WTC11 (cell line): ENCODE results near the gene ACOXL. TPM values are rescaled to one million over a fixed set of nuclear protein-coding genes. Genes with fewer than 3 reads are reported as not detected.

Experiments used
- ATAC-seq: fragments of 200-7000 bp; cut with Tn5 transposase; 2 replicates; pipeline ENCODE4 v1.10.0; 2021; ENCODE audit warnings: mild to moderate bottlenecking, moderate library complexity
- CTCF ChIA-PET: fragments of 300-600 bp; sonication (Branson Sonifier 250); formaldehyde crosslinking; loops from one replicate; lab custom pipeline; 2021; ENCODE audit warnings: antibody characterized with exemption; lab: Charles Lee
- POLR2A ChIA-PET: fragments of 350-600 bp; sonication (Branson Sonifier 250); formaldehyde crosslinking; loops from one replicate; lab custom pipeline; 2021; ENCODE audit warnings: antibody characterized with exemption; lab: Charles Lee
- DNase-seq: peaks from one replicate; pipeline ENCODE4 v3.0.0; 2021; ENCODE audit warnings: low spot score
- H3K27ac Mint-ChIP-seq: 2 replicates; pipeline ENCODE4 v1.8.0; 2021; ENCODE audit warnings: mixed read lengths
- H3K27me3 Mint-ChIP-seq: 2 replicates; pipeline ENCODE4 v1.8.0; 2021; ENCODE audit warnings: low read depth, mild to moderate bottlenecking, moderate library complexity, mixed read lengths
- H3K36me3 Mint-ChIP-seq: 2 replicates; pipeline ENCODE4 v1.8.0; 2021; ENCODE audit warnings: mixed read lengths
- H3K4me1 Mint-ChIP-seq: 2 replicates; pipeline ENCODE4 v1.8.0; 2022; ENCODE audit warnings: mixed read lengths
- H3K4me3 Mint-ChIP-seq: 2 replicates; pipeline ENCODE4 v1.8.0; 2021; ENCODE audit warnings: mild to moderate bottlenecking, moderate library complexity, mixed read lengths
- H3K9me3 Mint-ChIP-seq: 2 replicates; pipeline ENCODE4 v1.8.0; 2021; ENCODE audit warnings: mixed read lengths
- E2F1 ChIP-seq: sonication (generic); formaldehyde crosslinking; IDR thresholded peaks from 2 replicates; pipeline ENCODE4 v1.8.0; 2022; ENCODE audit warnings: mild to moderate bottlenecking, missing genetic modification reagents
- EMX1 ChIP-seq: fragments of 250-450 bp; sonication (Bioruptor Pico); IDR thresholded peaks from 2 replicates; pipeline ENCODE4 v1.8.0; 2021; ENCODE audit warnings: mild to moderate bottlenecking
- HMGA2 ChIP-seq: fragments of 250-450 bp; sonication (Bioruptor Pico); IDR thresholded peaks from 2 replicates; pipeline ENCODE4 v1.4.0; 2021; ENCODE audit warnings: mild to moderate bottlenecking, moderate library complexity
- IRF2 ChIP-seq: sonication (generic); formaldehyde crosslinking; IDR thresholded peaks from 2 replicates; pipeline ENCODE4 v1.8.0; 2022; ENCODE audit warnings: low read depth, missing genetic modification reagents, borderline replicate concordance
- MAX ChIP-seq: sonication (generic); formaldehyde crosslinking; IDR thresholded peaks from 2 replicates; pipeline ENCODE4 v1.8.0; 2022; ENCODE audit warnings: mild to moderate bottlenecking, missing genetic modification reagents
- MYBL2 ChIP-seq: sonication (generic); formaldehyde crosslinking; IDR thresholded peaks from 2 replicates; pipeline ENCODE4 v1.8.1; 2023; ENCODE audit warnings: mild to moderate bottlenecking, moderate library complexity, missing genetic modification reagents
- NR1H2 ChIP-seq: sonication (generic); formaldehyde crosslinking; IDR thresholded peaks from 2 replicates; pipeline ENCODE4 v1.9.0; 2021; ENCODE audit warnings: mild to moderate bottlenecking, moderate library complexity, missing genetic modification reagents
- NR3C1 ChIP-seq: sonication (generic); formaldehyde crosslinking; conservative IDR thresholded peaks from 2 replicates; pipeline ENCODE4 v1.8.1; 2023; ENCODE audit warnings: low read depth, mild to moderate bottlenecking, missing genetic modification reagents
- PRRX2 ChIP-seq: fragments of 250-450 bp; sonication (Bioruptor Pico); IDR thresholded peaks from 2 replicates; pipeline ENCODE4 v1.8.0; 2021; ENCODE audit warnings: mild to moderate bottlenecking
- SMAD3 ChIP-seq: sonication (generic); formaldehyde crosslinking; IDR thresholded peaks from 2 replicates; pipeline ENCODE4 v1.8.0; 2022; ENCODE audit warnings: missing genetic modification reagents, mild to moderate bottlenecking, borderline replicate concordance
- SOX15 ChIP-seq: fragments of 250-450 bp; sonication (Bioruptor Pico); IDR thresholded peaks from 2 replicates; pipeline ENCODE4 v1.9.0; 2021; ENCODE audit warnings: mild to moderate bottlenecking
- TEAD1 ChIP-seq: sonication (generic); formaldehyde crosslinking; IDR thresholded peaks from 2 replicates; pipeline ENCODE4 v1.8.0; 2022; ENCODE audit warnings: mild to moderate bottlenecking, missing genetic modification reagents
- ZNF138 ChIP-seq: sonication (generic); formaldehyde crosslinking; conservative IDR thresholded peaks from 2 replicates; pipeline ENCODE4 v1.8.1; 2022; ENCODE audit warnings: mild to moderate bottlenecking, moderate library complexity, missing genetic modification reagents
- ZNF317 ChIP-seq: sonication (generic); formaldehyde crosslinking; IDR thresholded peaks from 2 replicates; pipeline ENCODE4 v1.8.1; 2023; ENCODE audit warnings: low read depth, mild to moderate bottlenecking, moderate library complexity, missing genetic modification reagents, borderline replicate concordance
- total RNA-seq: library from RNA; stranded (reverse); gene quantifications from 3 replicates; pipeline ENCODE4 v1.2.3, GENCODE V29; 2021
- TF ChIP-seq, protein P1 (sequence below): sonication (generic); formaldehyde crosslinking; IDR thresholded peaks from 2 replicates; pipeline ENCODE4 v1.8.1; 2022; ENCODE audit warnings: mild to moderate bottlenecking, moderate library complexity, missing genetic modification reagents
- TF ChIP-seq, protein P2 (sequence below): fragments of 250-450 bp; sonication (Bioruptor Pico); IDR thresholded peaks from 2 replicates; pipeline ENCODE4 v1.9.0; 2021; ENCODE audit warnings: moderate library complexity, mild to moderate bottlenecking, inconsistent platforms, borderline replicate concordance
- TF ChIP-seq, protein P3 (sequence below): sonication (generic); formaldehyde crosslinking; conservative IDR thresholded peaks from 2 replicates; pipeline ENCODE4 v1.8.1; 2023; ENCODE audit warnings: mild to moderate bottlenecking, low read depth, missing genetic modification reagents, moderate library complexity
- TF ChIP-seq, protein P4 (sequence below): fragments of 250-450 bp; sonication (Bioruptor Pico); IDR thresholded peaks from 2 replicates; pipeline ENCODE4 v2.1.2; 2022; ENCODE audit warnings: mild to moderate bottlenecking, moderate library complexity
- TF ChIP-seq, protein P5 (sequence below): sonication (generic); formaldehyde crosslinking; IDR thresholded peaks from 2 replicates; pipeline ENCODE4 v1.8.0; 2022; ENCODE audit warnings: mild to moderate bottlenecking, missing genetic modification reagents

The ACOXL gene
- total RNA-seq, 1 experiment from 2014 or later: 14.9 TPM

GRCh38 chr2:111019381-111019780, 287.0 kb downstream of the ACOXL start:
- Mint-ChIP-seq H3K4me3 (no peak overlapping the region), H3K9me3 (peaks cover 6% of the 10 kb centered on the region; the same call in 1 of the 2 replicates)

GRCh38 chr2:111022633-111023032, 290.3 kb downstream of the ACOXL start:
- TF ChIP-seq NR1H2 (CRISPR knock-in tag) (no peak), EMX1 (CRISPR knock-in tag) (no peak), E2F1 (no peak), SMAD3 (CRISPR knock-in tag) (no peak), PRRX2 (no peak)
- TF ChIP-seq, protein P1, sequence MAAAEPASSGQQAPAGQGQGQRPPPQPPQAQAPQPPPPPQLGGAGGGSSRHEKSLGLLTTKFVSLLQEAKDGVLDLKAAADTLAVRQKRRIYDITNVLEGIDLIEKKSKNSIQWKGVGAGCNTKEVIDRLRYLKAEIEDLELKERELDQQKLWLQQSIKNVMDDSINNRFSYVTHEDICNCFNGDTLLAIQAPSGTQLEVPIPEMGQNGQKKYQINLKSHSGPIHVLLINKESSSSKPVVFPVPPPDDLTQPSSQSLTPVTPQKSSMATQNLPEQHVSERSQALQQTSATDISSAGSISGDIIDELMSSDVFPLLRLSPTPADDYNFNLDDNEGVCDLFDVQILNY (CRISPR knock-in tag): no peak
- TF ChIP-seq, protein P2, sequence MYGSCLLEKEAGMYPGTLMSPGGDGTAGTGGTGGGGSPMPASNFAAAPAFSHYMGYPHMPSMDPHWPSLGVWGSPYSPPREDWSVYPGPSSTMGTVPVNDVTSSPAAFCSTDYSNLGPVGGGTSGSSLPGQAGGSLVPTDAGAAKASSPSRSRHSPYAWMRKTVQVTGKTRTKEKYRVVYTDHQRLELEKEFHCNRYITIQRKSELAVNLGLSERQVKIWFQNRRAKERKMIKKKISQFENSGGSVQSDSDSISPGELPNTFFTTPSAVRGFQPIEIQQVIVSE (CRISPR knock-in tag): no peak
- POLR2A ChIA-PET: no interaction called here
- Mint-ChIP-seq H3K9me3 (no peaks in the 10 kb centered on the region), H3K27me3 (no peaks in the 10 kb centered on the region), H3K4me3 (no peak overlapping the region), H3K27ac (no peak overlapping the region), H3K36me3 (no peaks in the 10 kb centered on the region), H3K4me1 (no peaks in the 10 kb centered on the region)
- ATAC-seq (no peak), DNase-seq (no peak)
- CTCF ChIA-PET: no interaction called here

More at GRCh38 chr2:111019381-111019780, 287.0 kb downstream of the ACOXL start:
- H3K36me3 Mint-ChIP-seq: 0 out of 2 replicates have a peak, but pooled peaks cover 5% of the 10 kb centered on the region
- H3K27ac Mint-ChIP-seq: no peak overlapping the region
- DNase-seq (no peak), ATAC-seq (no peak)
- H3K27me3 Mint-ChIP-seq: no peaks in the 10 kb centered on the region
- ChIA-PET POLR2A (no interaction called here), CTCF (no interaction called here)
- H3K4me1 Mint-ChIP-seq: no peaks in the 10 kb centered on the region
- no peak for TF ChIP-seq TEAD1
- TF ChIP-seq, protein P3, sequence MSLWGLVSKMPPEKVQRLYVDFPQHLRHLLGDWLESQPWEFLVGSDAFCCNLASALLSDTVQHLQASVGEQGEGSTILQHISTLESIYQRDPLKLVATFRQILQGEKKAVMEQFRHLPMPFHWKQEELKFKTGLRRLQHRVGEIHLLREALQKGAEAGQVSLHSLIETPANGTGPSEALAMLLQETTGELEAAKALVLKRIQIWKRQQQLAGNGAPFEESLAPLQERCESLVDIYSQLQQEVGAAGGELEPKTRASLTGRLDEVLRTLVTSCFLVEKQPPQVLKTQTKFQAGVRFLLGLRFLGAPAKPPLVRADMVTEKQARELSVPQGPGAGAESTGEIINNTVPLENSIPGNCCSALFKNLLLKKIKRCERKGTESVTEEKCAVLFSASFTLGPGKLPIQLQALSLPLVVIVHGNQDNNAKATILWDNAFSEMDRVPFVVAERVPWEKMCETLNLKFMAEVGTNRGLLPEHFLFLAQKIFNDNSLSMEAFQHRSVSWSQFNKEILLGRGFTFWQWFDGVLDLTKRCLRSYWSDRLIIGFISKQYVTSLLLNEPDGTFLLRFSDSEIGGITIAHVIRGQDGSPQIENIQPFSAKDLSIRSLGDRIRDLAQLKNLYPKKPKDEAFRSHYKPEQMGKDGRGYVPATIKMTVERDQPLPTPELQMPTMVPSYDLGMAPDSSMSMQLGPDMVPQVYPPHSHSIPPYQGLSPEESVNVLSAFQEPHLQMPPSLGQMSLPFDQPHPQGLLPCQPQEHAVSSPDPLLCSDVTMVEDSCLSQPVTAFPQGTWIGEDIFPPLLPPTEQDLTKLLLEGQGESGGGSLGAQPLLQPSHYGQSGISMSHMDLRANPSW (CRISPR knock-in tag): no peak
- no peak for TF ChIP-seq IRF2 (CRISPR knock-in tag)
- no peak for TF ChIP-seq ZNF138 (CRISPR knock-in tag)
- TF ChIP-seq, protein P2 (CRISPR knock-in tag): no peak
- TF ChIP-seq, protein P4, sequence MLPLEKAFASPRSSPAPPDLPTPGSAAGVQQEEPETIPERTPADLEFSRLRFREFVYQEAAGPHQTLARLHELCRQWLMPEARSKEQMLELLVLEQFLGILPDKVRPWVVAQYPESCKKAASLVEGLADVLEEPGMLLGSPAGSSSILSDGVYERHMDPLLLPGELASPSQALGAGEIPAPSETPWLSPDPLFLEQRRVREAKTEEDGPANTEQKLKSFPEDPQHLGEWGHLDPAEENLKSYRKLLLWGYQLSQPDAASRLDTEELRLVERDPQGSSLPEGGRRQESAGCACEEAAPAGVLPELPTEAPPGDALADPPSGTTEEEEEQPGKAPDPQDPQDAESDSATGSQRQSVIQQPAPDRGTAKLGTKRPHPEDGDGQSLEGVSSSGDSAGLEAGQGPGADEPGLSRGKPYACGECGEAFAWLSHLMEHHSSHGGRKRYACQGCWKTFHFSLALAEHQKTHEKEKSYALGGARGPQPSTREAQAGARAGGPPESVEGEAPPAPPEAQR (CRISPR knock-in tag): no peak
- TF ChIP-seq, protein P5, sequence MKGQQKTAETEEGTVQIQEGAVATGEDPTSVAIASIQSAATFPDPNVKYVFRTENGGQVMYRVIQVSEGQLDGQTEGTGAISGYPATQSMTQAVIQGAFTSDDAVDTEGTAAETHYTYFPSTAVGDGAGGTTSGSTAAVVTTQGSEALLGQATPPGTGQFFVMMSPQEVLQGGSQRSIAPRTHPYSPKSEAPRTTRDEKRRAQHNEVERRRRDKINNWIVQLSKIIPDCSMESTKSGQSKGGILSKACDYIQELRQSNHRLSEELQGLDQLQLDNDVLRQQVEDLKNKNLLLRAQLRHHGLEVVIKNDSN (CRISPR knock-in tag): no peak
- TF ChIP-seq MAX (CRISPR knock-in tag): no peak
- TF ChIP-seq MYBL2: no peak
- TF ChIP-seq NR3C1 (CRISPR knock-in tag): no peak
- TF ChIP-seq SOX15 (CRISPR knock-in tag): no peak
- no peak for TF ChIP-seq ZNF317 (CRISPR knock-in tag)
- TF ChIP-seq HMGA2 (CRISPR knock-in tag): no peak
